ENCODE measurements around the gene PIK3C3.
"Not testable (repeated sequence)": the region's sequence is repeated elsewhere in the genome, so short reads cannot be mapped to it uniquely, and the experiment has no call there.

Gene PIK3C3

GRCh38 chr18:42105394-42105793 is 150.4 kb downstream of the PIK3C3 start:
- H3K4me3 ChIP-seq (replicated peaks in 1 of 2; ENCODE audit: low read depth in 2 of 2, low read length in 2 of 2) = no peak overlapping the region
- no peak for TF ChIP-seq CTCF (IDR thresholded peaks at IDR 0.05; ENCODE audit: low read depth, low read length)
- DNase-seq (ENCODE audit: low read depth in 2 of 2) = no peak

- no peak overlapping the region for H3K4me3 ChIP-seq (replicated peaks in 1 of 2; ENCODE audit: low read depth in 2 of 2, low read length in 2 of 2)
- no peak for TF ChIP-seq CTCF (IDR thresholded peaks at IDR 0.05; ENCODE audit: low read depth, low read length)
These were observed 151.8 kb downstream of the PIK3C3 start for GRCh38 chr18:42106784-42107183.

GRCh38 chr18:42107287-42107686 is 152.3 kb downstream of the PIK3C3 start:
- no peak for DNase-seq (ENCODE audit: low read depth in 2 of 2)
- TF ChIP-seq CTCF (IDR thresholded peaks at IDR 0.05; ENCODE audit: low read depth, low read length) = no peak
- H3K4me3 ChIP-seq (replicated peaks in 1 of 2; ENCODE audit: low read depth in 2 of 2, low read length in 2 of 2) = no peak overlapping the region

More at GRCh38 chr18:42106784-42107183, 151.8 kb downstream of the PIK3C3 start:
- no peak for DNase-seq (ENCODE audit: low read depth in 2 of 2)

- H3K4me3 ChIP-seq (replicated peaks in 1 of 2; ENCODE audit: low read depth in 2 of 2, low read length in 2 of 2) = no peak overlapping the region
- TF ChIP-seq CTCF (IDR thresholded peaks at IDR 0.05; ENCODE audit: low read depth, low read length) = no peak
- no peak for DNase-seq (ENCODE audit: low read depth in 2 of 2)
These were observed 152.8 kb downstream of the PIK3C3 start for GRCh38 chr18:42107691-42108450.

GRCh38 chr18:42112147-42112546 is 157.1 kb downstream of the PIK3C3 start:
- H3K4me3 ChIP-seq (replicated peaks in 1 of 2; ENCODE audit: low read depth in 2 of 2, low read length in 2 of 2); DNase-seq (ENCODE audit: low read depth in 2 of 2): not testable (repeated sequence)

GRCh38 chr18:42112657-42113420 is 157.8 kb downstream of the PIK3C3 start:
- no peak for TF ChIP-seq CTCF (IDR thresholded peaks at IDR 0.05; ENCODE audit: low read depth, low read length)
- H3K4me3 ChIP-seq (replicated peaks in 1 of 2; ENCODE audit: low read depth in 2 of 2, low read length in 2 of 2) = no peak overlapping the region
- DNase-seq (ENCODE audit: low read depth in 2 of 2) = peak; percentile 4 to 5

- peak; percentile 45 to 60 for DNase-seq (ENCODE audit: low read depth in 2 of 2)
- no peak overlapping the region for H3K4me3 ChIP-seq (replicated peaks in 1 of 2; ENCODE audit: low read depth in 2 of 2, low read length in 2 of 2)
- TF ChIP-seq CTCF (IDR thresholded peaks at IDR 0.05; ENCODE audit: low read depth, low read length) = no peak
These were observed 158.6 kb downstream of the PIK3C3 start for GRCh38 chr18:42113529-42114191.

Measured in cardiac fibroblast (primary cell).